DMS53 (cell line): ENCODE data around the gene ZNF581.

Experiments used
- DNase-seq: peaks from one replicate; lab custom pipeline; 2025; lab: John Stamatoyannopoulos, UW

The ZNF581 gene

DNA sequence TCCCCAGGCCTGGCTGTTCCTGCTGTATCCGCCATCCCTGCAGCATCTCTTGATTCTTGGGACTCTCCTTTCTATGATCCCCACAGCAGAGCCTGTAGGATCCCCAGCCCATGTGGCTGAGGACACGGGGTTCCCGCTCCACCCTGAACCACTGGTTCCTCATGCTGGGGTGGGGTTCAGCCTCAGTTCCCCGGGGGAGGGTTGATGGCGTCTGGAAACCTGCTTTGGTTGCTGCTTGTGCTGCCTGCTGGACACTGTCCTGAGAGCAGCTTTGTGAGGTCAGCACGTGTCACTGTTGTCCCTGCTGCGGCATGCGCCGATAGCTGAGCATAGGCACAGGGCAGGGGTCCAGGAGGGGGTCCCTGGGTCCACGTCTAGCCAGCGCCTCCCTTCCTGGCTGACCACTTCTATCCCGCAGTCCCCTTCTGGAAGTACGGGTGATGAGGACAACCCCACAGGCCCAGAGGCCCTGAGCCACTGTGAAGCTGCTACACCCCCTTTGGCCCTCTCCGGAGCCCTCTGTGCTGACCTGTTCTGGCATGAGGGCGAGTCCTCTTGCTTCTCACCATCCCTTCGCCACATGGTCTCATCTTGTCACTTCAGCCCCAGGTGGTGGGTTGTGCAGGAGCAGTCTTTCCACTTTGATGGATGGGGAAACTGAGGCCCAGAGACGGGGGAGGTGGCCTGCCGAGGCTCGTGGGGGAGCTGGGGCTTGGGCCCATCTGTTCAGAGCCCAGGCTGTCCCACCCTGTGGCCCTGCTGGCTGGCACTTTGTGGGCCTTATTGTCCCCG, 37.1 kb downstream of the ZNF581 start:
- DNase-seq, result no peak

DNA sequence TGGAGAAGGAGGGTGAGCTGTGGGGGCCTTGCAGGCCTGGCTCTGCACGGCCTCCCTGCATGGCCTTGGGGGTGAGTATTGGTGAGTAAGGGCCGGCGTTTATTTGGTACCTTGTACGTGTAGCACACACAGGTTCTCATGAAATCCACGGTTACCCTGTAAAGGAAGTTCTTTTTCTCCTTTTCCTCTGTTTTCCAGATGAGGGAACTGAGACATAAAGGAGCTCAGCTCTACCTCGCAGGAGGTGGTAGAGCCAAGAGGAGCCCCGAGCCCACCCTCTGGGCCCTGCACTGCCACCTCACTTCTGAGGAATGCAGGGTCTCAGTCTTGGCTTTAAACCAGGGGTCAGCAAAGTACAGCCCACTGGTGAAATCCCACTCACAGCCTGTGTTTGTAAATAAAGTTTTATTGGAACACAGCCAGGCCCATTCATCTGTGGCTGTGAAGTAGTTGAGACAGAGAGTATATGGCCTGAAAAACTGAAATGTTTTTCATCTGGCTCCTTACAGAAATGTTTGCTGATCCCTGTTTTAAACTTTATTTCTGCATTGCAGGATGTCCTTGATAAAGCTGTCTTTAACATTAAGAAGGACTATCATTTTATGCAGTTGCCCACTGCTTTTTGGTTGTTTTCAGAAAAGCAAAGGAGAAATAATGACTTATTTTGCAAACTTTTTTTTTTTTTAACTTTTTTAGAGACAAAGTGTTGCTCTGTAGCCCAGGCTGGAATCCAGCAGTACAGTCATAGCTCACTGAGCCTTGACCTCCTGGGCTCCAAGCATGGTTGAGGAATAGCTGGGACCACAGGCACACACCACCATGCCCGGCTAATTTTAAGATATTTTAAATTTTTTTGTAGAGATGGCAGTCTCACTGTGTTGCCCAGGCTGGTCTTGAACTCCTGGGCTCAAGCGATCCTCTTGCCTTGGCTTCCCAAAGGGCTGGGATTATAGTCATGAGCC, 38.0 kb downstream of the ZNF581 start:
- no peak for DNase-seq

DNA sequence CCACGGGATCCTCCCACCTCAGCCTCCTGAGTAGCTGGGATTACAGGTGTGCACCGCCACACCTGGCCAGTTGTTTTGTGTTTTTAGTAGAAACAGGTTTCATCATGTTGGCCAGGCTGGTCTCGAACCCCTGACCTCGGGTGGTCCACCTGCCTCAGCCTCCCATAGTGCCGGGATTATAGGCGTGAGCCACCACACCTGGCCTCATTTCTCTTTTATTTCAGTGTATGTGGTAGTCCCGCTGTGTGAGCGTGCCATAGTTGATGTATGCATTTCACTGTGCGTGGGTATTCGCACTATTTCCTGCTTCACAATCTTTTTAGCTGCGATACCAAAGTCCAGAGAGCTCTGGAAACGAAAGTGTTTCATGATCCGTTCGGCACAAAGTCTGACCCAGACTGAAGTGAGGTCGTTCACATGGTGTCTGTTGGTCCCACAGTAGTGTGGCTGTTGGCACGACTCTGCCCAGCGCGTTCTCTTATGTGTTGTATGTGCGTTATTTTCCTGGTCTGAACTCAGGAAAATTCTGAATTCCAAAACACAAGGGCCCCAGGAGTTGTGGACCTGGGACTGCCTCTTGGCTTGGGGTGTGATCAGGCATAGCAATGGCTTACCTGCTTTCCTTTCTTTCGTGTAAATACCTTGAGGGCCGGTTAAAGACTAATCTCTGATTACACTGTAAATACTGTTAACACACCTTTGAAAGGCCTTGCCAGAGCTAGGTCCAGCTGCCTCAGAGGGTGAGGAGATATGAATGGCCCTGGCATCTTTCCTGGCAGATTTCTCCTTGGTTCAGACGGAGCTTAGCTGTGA, 40.2 kb downstream of the ZNF581 start:
- peak; percentile 65 for DNase-seq

DNA sequence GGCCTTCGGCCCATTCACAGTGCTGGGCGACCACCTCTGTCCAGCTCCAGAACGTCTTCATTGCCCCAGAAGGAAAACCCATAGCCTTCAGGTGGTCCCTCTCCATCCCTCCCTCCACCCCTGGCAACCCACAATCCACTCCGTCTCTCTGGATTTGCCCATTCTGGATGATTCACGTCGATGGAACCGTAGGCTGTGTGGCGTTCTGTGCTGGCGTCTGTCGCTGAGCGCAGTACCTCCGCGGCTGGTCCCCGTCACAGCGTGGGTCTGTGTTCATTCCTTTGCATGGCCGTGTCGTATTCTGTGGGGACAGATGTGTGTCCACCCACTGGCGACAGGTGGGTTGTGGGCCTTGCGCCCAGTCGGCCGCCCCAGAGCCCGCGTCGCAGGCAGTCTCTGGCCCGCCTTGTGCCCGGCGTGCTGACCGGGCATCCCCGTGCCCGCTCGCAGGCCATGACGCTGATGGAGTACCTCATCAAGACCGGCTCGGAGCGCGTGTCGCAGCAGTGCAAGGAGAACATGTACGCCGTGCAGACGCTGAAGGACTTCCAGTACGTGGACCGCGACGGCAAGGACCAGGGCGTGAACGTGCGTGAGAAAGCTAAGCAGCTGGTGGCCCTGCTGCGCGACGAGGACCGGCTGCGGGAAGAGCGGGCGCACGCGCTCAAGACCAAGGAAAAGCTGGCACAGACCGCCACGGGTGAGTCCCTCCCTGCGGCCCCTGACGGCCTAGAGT, 41.7 kb downstream of the ZNF581 start:
- DNase-seq, result no peak

DNA sequence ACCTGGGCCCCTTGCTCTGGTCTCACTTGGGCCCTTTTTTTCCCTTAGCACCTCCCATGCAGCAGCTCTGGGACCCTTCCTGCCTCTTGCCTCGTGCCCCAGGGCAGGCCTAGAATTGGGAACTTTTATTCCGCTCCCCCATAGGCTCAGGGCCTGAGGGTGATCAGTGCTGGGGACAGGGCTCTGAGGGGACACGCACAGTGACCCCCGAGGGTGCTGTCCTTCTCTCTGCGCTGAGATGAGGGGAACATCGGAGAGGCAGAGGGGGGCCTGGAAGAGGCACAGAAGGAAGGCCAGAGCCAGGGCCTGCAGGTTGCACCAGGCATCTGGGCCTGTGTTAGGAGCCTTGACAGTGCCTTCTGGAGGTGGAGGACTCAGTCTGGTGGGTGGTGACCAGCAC, 42.3 kb downstream of the ZNF581 start:
- no peak for DNase-seq

DNA sequence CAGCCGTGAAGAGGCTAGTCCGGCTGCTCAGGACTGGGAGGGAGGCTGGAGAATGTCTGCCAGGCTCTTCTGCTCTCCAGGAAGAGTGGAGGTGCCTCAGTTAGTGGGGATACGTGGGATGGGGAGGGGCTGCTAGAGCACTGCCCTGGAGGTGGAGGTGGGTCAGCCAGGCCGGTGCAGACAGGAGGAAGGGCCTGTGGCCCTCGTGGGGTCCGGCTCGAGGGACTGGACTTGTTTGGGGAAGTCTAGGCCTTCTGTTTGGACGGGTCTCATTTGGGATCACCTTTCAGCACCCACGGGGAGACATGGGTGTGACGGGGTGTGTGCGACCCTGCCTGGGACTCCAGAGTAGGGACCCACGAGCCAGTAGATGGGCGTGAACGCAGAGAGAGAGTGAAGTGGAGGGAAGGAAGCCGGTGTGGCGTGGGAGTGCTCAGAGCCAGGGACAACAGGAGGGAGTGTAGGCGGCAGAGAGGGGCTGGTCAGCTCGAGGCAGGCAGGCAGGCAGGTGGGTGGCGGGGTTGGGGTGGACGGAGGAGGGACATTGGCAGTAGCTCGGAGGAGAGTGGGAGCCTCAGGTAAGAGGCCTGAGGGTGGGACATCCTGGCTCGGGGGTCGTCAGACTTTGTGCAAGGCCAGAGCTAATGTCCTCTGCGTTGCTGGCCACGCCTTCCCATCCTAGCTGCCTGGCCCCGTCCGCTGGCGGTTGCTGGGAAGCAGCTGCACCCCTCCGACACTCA, 43.0 kb downstream of the ZNF581 start:
- no peak for DNase-seq

DNA sequence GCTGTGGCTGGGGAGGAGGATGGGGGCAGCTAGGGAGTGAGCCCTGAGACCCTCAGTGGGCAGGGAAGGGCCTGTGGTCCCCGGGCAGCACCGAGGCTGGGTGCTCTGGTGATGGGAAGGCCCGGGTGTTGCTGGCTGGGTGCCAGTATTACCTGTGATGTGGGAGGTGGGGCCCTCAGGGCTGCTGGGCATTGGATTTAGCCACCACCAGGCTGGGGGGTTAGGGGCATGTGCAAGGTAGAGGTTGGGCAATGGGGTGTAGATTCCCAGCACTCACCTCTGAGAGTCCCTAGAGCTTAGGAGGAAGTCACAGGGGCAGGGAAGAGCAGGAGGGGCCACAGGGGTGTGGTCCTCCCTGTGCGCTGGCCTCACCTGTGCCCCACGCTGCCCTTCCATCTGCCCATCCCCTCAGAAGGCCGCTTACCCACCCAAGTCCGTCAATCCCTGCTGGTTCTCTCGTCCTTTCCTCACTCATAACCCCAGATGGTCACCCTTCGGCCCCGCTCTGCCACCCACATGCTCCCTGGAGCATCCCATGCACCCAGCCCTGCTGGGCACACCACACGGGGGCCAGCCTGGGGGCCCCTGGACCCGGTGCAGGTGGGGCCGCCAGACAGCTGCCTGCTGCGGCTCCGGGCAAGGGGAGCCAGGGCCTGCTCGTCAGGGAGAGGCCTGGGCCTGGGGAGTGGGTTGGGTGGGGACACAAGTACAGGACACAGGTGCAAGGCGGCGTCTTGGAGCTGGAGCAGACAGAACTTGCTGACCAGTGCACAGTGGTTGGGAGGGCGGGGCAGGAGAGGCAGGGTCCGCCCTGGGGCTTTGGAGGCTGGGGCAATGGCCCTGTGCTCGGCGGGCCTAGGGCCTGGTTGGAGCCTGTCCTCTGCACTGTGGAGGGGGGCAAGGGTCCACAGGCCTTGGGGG, 44.1 kb downstream of the ZNF581 start:
- no peak for DNase-seq

DNA sequence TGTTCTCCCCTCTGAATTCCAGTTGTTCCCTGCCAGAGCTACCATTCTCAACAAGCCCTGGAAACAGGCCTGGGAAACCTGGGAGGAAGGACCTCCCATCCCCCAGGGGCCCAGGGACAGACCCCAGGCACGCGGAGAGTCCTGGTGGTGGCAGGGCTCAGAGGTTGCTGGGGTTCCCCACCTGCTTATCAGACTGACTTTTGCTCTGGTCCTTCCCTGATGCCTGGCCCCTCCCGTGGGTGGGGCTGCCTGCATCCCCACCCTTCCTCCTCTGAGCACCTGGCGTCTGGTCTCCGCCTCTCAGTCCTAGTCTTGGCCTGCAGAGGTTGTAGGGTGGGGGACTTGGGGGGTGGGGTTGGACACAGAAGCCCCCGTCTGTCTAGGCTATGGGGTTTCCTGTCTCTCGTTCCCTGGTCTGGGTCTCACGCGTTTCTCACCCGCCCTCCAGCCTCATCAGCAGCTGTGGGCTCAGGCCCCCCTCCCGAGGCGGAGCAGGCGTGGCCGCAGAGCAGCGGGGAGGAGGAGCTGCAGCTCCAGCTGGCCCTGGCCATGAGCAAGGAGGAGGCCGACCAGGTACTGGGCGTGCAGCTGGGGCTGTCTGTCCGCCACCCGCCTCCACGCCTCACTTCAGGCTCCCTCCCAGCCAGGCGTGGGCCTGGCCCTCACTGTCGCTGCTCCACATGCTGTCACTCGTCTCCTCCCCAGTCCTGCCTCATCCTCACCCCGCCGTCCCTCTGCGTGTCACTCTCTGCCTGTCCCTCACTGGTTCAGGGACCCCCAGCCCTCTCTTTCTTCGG, 45.2 kb downstream of the ZNF581 start:
- peak; percentile 46 for DNase-seq

DNA sequence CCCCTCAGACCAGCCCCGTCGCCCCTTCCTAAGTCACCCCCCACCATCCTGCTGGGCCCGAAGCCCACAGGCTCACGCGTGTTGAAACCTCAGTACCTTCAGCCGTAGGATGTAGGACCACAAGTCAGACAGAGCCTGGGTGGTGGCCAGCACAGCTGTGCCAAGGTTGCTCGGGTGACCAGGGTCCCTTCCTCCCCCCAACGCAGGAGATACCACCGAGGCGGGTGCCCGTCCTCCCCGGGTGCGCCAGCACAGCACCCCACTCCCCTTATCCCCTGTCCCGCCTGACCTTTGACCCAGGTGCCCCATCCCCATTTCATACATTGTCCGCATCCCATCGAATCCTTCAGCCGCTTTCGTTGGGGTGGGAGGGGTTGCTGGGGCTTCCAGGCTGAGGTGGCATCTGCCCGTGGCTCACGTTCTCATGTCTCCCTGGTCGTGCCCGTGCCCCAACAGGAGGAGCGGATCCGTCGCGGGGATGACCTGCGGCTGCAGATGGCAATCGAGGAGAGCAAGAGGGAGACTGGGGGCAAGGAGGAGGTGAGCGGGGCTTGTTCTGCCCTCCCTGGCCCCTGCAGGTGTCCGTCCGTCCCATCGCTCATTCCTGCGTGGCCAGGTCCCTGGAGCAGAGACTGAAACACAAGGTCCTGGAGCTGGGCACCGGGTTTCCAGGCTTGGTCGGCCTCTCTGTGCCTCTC, 46.1 kb downstream of the ZNF581 start:
- DNase-seq, result no peak

DNA sequence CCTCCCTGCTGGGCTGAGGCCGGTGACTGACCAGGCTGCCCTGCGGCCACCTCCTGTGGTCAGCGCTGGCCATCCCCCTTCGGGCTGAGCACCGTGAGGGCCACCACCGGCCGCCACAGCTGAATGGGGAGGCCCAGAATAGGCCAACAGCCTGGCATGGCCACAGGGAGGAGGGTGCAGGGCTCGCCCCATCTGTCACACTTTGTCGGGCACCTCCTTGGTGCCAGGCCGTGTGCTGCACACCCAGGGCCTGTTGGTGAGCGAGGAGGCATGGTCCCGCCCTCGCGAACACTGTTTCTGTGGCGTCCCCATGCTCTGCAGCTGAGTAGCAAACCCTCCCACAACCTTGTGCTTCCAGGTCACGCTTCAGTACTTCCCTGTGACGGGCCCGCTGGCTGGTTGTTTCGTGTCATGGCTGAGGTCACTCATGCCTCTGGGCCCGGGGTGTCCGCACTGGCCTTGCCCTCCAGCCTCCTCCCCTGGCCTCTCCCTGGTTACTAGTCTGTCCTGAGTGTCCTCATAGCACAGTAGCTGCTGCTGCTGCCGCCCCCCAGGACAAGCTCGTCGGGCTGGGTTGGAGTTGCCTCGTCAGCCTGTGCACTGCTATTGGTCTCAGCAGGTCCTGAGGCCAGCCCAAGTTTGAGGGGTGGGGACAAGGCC, 46.8 kb downstream of the ZNF581 start:
- no peak for DNase-seq

DNA sequence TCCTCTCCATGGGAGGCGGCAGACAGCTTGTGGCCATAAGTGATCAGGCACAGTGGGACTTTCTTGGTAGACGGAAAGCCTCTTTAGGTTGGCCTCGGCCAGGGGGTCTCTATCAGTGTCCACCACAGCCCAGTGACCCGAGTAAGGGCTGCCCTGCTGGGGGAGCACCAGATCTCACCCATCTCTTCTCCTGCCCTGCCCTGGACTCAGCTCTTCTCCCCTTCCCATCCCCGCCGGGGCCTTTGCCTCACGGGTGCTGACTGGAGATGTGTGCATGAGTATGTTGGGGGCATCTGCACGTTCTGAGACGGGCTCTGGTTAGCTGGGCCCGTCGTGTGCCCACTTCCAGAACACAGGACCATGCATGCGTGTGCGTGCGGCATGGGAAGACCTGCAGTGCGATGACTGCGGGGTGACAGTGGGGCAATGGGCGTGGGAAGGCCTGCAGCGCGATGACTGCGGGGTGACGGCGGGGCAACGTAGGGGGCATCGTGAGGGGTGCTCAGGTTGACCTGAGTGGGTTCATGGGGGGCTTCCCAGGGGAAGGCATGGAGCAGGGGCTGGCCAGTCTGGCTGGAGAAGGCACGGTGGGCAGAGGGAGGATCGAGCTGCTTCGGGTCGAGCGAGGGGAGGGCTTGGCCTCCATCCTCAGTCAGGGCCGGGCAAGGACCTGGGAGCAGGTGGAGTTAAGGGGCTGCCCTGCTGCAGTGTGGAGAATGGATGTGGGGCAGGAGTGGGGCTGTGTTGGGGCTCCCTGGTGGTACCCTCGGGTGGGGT, 47.5 kb downstream of the ZNF581 start:
- no peak for DNase-seq

DNA sequence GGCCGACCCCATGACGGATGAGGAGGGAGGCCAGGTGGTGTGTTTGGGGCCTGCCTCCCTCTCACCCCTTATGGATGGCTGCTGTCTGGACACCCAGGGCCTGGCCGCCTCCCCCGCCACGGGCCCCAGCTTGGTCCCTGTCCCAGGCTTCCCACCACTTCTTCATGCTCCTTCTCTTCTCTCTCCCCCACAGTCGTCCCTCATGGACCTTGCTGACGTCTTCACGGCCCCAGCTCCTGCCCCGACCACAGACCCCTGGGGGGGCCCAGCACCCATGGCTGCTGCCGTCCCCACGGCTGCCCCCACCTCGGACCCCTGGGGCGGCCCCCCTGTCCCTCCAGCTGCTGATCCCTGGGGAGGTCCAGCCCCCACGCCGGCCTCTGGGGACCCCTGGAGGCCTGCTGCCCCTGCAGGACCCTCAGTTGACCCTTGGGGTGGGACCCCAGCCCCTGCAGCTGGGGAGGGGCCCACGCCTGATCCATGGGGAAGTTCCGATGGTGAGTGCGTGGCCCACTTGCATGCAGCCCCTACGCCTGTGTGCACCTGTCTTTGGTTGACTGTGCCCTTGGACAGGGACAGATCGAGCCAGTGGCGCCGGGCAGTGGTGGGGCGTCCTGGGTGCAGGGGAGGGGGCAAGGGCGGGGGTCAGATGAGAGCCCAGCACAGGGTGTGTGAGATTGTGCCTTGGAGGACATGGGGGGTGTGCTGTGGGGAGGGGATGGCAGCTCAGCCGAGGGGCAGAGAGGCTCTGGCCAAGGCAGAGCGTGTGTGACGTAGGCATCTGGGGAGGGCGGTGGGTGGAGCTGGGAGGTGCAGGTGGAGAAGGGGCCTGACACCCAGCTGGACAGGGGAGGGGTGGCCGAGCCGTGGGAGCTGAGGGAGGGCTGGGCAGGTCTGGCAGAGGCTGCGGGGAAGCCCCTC, 48.4 kb downstream of the ZNF581 start:
- no peak for DNase-seq

DNA sequence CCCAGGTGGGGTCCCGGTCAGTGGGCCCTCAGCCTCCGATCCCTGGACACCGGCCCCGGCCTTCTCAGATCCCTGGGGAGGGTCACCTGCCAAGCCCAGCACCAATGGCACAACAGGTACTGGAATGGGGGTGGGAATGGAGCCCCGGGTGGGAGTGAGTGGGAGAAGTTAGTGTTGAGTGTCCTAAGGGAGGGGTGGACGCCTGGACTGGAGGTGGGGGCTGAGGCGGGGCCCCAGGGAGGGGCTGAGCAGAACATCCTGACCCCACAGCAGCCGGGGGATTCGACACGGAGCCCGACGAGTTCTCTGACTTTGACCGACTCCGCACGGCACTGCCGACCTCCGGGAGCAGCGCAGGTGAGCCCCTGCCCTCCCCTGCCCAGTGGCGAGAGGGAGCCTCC, 49.2 kb downstream of the ZNF581 start:
- DNase-seq, result no peak

DNA sequence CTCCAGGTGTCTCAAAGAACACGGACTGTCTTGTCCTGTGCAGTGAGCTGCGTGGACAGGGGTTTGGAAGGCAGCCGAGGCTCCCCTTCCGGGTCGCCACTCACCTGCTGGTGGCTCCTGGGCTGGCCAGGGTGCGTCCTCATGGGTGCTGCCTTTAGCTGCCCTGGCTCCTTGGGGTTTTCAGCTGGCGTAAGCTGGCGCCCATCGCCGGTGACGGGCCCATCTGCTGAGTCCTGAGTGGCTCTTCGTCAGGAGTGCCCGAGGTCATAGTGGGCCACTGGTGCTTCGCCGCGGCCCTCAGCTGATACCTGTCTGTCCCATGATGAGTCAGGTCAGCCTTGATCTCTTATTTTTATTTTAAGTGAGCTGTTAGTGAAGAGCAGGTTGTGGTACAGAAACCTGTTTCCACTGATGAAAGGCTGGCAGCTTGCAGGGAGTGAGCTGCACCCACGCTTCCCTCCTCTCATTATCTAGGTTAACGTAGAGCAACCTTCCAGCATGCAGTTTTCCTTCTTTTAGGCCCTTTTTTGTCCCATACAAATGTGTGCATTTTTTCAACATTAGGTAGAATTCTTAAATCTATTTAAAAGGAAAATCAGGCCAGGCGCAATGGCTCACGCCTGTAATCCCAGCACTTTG, 50.0 kb downstream of the ZNF581 start:
- no peak for DNase-seq

DNA sequence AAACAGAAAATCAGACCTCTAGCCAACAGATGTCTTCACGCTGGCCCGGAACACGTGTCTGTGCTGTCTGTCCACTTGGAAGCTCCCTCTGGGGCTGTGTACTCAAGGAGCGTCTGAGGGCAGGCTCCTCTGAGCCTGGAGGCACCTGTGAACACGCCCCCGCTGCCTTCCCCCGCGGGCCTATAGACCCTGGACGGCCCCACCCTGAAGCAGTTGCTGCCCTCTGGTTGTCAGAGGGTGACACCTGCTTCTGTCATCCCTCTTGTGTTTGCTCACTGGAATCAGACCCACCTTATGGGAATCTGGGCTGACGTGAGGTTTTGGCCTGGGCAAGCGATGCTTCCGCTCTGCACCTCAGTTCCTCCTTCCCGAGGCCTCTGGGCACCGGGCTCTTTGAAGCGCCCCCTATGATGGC, 50.8 kb downstream of the ZNF581 start:
- no peak for DNase-seq
